Liver (tissue), 9 donors: ENCODE results near the gene UGT1A9. TPM values are rescaled to one million over a fixed set of nuclear protein-coding genes. Genes with fewer than 3 reads are reported as not detected.

ENCODE experiments used
- DNase-seq: peaks from one replicate; pipeline ENCODE4 v3.0.0-alpha.2; 2017; ENCODE audit warnings: low spot score
- H3K27ac ChIP-seq, 2 donors: one replicate each; pipeline ENCODE4 v1.7.0; 2013; ENCODE audit warnings: inconsistent platforms in 2 of 2, low read length in 2 of 2, control low read depth in 1 of 2, low read depth in 1 of 2, mild to moderate bottlenecking in 1 of 2
- H3K27me3 ChIP-seq, 4 donors: one replicate each; pipeline versions ENCODE4 v1.6.1 to v1.7.0; 2013; ENCODE audit warnings: low read length in 3 of 4, inconsistent platforms in 1 of 4, mild to moderate bottlenecking in 1 of 4, moderate library complexity in 1 of 4; ENCODE audit not compliant: control insufficient read depth in 4 of 4, insufficient read depth in 4 of 4
- H3K36me3 ChIP-seq, 4 donors: one replicate each; pipeline versions ENCODE4 v1.6.1 to v1.7.0; 2013; ENCODE audit warnings: low read length in 3 of 4, mild to moderate bottlenecking in 3 of 4, low read depth in 1 of 4, moderate library complexity in 1 of 4; ENCODE audit not compliant: control insufficient read depth in 4 of 4, insufficient read depth in 3 of 4
- H3K4me1 ChIP-seq, 4 donors: one replicate each; pipeline versions ENCODE4 v1.6.1 to v1.7.0; 2013; ENCODE audit warnings: low read length in 3 of 4, mild to moderate bottlenecking in 3 of 4, moderate library complexity in 1 of 4; ENCODE audit not compliant: control insufficient read depth in 4 of 4, insufficient read depth in 4 of 4
- H3K4me3 ChIP-seq, 3 donors: one replicate each; pipeline versions ENCODE4 v1.6.1 to v1.7.0; 2013; ENCODE audit warnings: low read length in 3 of 3, control low read depth in 1 of 3, low read depth in 1 of 3, mild to moderate bottlenecking in 1 of 3
- H3K9ac ChIP-seq, 2 donors: one replicate each; pipeline ENCODE4 v1.7.0; 2013; ENCODE audit warnings: low read length in 2 of 2, mild to moderate bottlenecking in 2 of 2, moderate library complexity in 2 of 2, control low read depth in 1 of 2, low read depth in 1 of 2
- H3K9me3 ChIP-seq, 4 donors: one replicate each; pipeline versions ENCODE4 v1.6.1 to v1.7.0; 2013; ENCODE audit warnings: low read length in 3 of 4; ENCODE audit not compliant: control insufficient read depth in 4 of 4
- ATF3 ChIP-seq: IDR thresholded peaks from 2 replicates; pipeline ENCODE4 v1.6.1; 2016; ENCODE audit warnings: antibody characterized with exemption
- CTCF ChIP-seq: fragments of 150-350 bp; IDR thresholded peaks from 2 replicates; pipeline ENCODE4 v1.5.1; 2017; ENCODE audit warnings: improper control_type of control experiment, low read depth, low read length; ENCODE audit not compliant: missing input control
- EGR1 ChIP-seq, 2 donors: IDR thresholded peaks; 2 replicates each; pipeline ENCODE4 v1.6.1; 2016 to 2018; ENCODE audit warnings: antibody characterized with exemption in 2 of 2, low read depth in 2 of 2
- FOXA2 ChIP-seq: IDR thresholded peaks from 2 replicates; pipeline ENCODE4 v1.6.1; 2016; ENCODE audit warnings: antibody characterized with exemption
- GABPA ChIP-seq, 2 donors: IDR thresholded peaks in 1 of 2; conservative IDR thresholded peaks in 1 of 2; 2 replicates each; pipeline ENCODE4 v1.6.1; 2016; ENCODE audit warnings: antibody characterized with exemption in 2 of 2, mild to moderate bottlenecking in 1 of 2, moderate library complexity in 1 of 2
- HNF4A ChIP-seq, 2 donors: conservative IDR thresholded peaks; 2 replicates each; pipeline ENCODE4 v1.6.1; 2016; ENCODE audit warnings: antibody characterized with exemption in 2 of 2, mild to moderate bottlenecking in 2 of 2
- MAX ChIP-seq: IDR thresholded peaks from 2 replicates; pipeline ENCODE4 v1.6.1; 2016; ENCODE audit warnings: antibody characterized with exemption
- RAD21 ChIP-seq, 2 donors: IDR thresholded peaks; 2 replicates each; pipeline ENCODE4 v1.6.1; 2016; ENCODE audit warnings: antibody characterized with exemption in 2 of 2, mild to moderate bottlenecking in 2 of 2
- REST ChIP-seq: IDR thresholded peaks from 2 replicates; pipeline ENCODE4 v1.6.1; 2016; ENCODE audit warnings: antibody characterized with exemption, mild to moderate bottlenecking
- SP1 ChIP-seq: IDR thresholded peaks from 2 replicates; pipeline ENCODE4 v1.6.1; 2018; ENCODE audit warnings: antibody characterized with exemption, mild to moderate bottlenecking
- WGBS: extraction: QIAGEN DNeasy Blood & Tissue Kit; methylation state at CpG from one replicate; pipeline ENCODE4 v1.1.7; 2013; 5-methylcytosine and 5-hydroxymethylcytosine counted together
- polyA plus RNA-seq, 2 donors: library from polyadenylated mRNA; stranded (reverse) in 1 of 2; unstranded in 1 of 2; fragments of 200-250 nt in 1 of 2; fragments of >200 nt in 1 of 2; fragmentation: Nextera tagmentation in 1 of 2; extraction: Ambion mirVana in 1 of 2; gene quantifications; one replicate each; pipeline versions ENCODE4 v1.2.1 to v1.2.3, GENCODE V29; 2013 to 2015
- total RNA-seq, 2 donors: library from RNA; depleted of rRNA; stranded (reverse); fragments of >200 nt; gene quantifications; one replicate each; pipeline ENCODE4 v1.2.3, GENCODE V29; 2014
- donor health status: healthy.
- donor health status: healthy.
- donor health status: healthy.
- donor health status: healthy.
- donor health status: healthy.

Gene UGT1A9
- total and polyA plus RNA-seq, 4 donors, result 14.3 to 62.3 (median 23.8) TPM; not detected in 1

- Histone ChIP-seq H3K9ac (no peak overlapping the region), H3K4me1 (peaks cover 19 to 41% (median 29%) of the 10 kb centered on the region in 4 donors), H3K4me3 (no peak overlapping the region), H3K27me3 (no peaks in the 10 kb centered on the region), H3K27ac (peak overlapping the region; percentile 80 to 87), H3K9me3 (no peaks in the 10 kb centered on the region), H3K36me3 (no peaks in the 10 kb centered on the region)
- no peak for DNase-seq
- WGBS, result 2% methylated on average over 1 of the region's 1 CpG
- TF ChIP-seq HNF4A (conservative IDR thresholded peaks at IDR 0.05), result no peak
- TF ChIP-seq SP1, result no peak
- no peak for TF ChIP-seq CTCF
- no peak for TF ChIP-seq RAD21 (IDR thresholded peaks at IDR 0.05)
- no peak for TF ChIP-seq EGR1 (IDR thresholded peaks at IDR 0.05; ENCODE audit: low read depth in 2 of 2)
- no peak for TF ChIP-seq ATF3
- TF ChIP-seq REST, result no peak
- TF ChIP-seq FOXA2, result no peak
Measured at GRCh38 chr2:233706720-233707119, 35.0 kb downstream of the UGT1A9 start.

- no peak for DNase-seq
- no peak overlapping the region for H3K27ac ChIP-seq
- TF ChIP-seq MAX (no peak), SP1 (no peak), GABPA (IDR thresholded peaks at IDR 0.05 in 1 of 2, conservative IDR thresholded peaks at IDR 0.05 in 1 of 2) (no peak), EGR1 (IDR thresholded peaks at IDR 0.05; ENCODE audit: low read depth in 2 of 2) (no peak), HNF4A (conservative IDR thresholded peaks at IDR 0.05) (no peak), FOXA2 (no peak), ATF3 (no peak), CTCF (no peak)
- H3K27me3 ChIP-seq, result no peaks in the 10 kb centered on the region
- peaks cover 19 to 43% (median 29%) of the 10 kb centered on the region in 4 donors for H3K4me1 ChIP-seq
- H3K9me3 ChIP-seq, result no peaks in the 10 kb centered on the region
- WGBS, result 78% methylated on average over 10 of the region's 10 CpGs
- no peak overlapping the region for H3K9ac ChIP-seq
- no peaks in the 10 kb centered on the region for H3K36me3 ChIP-seq
- H3K4me3 ChIP-seq, result no peak overlapping the region
Measured at GRCh38 chr2:233707940-233708644, 36.4 kb downstream of the UGT1A9 start.
